ENCODE measurements around the gene NET1. TPM values are rescaled to one million over a fixed set of nuclear protein-coding genes. Genes with fewer than 3 reads are reported as not detected.

The NET1 gene
- total RNA-seq, result 103 TPM

DNA sequence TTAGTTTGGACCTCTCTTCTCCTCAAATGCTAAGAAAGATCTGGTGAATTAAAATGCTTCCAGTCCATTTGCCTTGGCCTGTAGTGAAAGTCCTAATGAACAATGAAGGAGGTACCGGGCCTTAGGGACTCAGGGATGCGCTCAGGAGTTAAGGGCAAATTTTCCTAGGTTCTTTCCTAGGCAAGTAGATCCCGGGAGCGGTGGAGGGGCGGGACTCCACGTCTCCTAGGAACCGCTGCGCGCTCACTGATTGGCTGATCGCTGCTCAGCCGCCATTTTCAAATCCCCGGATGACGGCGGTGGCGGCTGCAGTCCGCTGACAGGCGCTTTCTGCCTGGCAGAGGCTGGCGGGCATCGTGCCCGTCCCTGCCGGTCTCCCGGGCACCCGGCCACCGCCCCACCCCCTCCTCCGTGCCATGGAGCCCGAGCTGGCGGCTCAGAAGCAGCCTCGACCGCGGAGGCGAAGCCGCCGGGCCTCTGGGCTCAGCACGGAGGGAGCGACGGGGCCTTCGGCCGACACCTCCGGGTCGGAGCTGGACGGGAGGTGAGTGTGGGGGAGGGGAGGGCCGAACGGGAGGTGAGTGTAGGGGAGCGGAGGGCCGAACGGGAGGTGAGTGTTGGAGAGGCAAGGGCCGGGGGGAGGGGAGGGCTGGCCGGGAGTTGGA lies at the start of gene NET1:
Gene NET1, plus strand, starts transcription at position 281 of the 665 bp plus-strand sequence. Its CDS starts 136 bp downstream, at position 417.
- H3K27me3 ChIP-seq, result no peaks in the 10 kb centered on the region
- H3K4me1 ChIP-seq, result peaks cover 10% of the 10 kb centered on the region
- peak; percentile 29 to 69 for TF ChIP-seq POLR2AphosphoS5 (IDR thresholded peaks at IDR 0.05; ENCODE audit: insufficient read depth in 1 of 2, low read depth in 1 of 2)
- no peak for TF ChIP-seq CTCF (IDR thresholded peaks at IDR 0.05)
- TF ChIP-seq POLR2A (IDR thresholded peaks at IDR 0.05), result no peak
- H3K27ac ChIP-seq, result peak within 1 kb of the TSS; percentile 72
- H3K36me3 ChIP-seq, result no peaks in the 10 kb centered on the region
- DNase-seq (ENCODE audit: extremely low spot score in 2 of 2), result no peak
- intact Hi-C loops (cut with DNase I), result no loop called here
- peak within 1 kb of the TSS; percentile 62 to 74 for H3K4me3 ChIP-seq
- H3K9me3 ChIP-seq, result no peaks in the 10 kb centered on the region

GRCh38 chr10:5362873-5363272 lies 49.5 kb upstream of the NET1 start:
- no peaks in the 10 kb centered on the region for H3K27me3 ChIP-seq
- no peak overlapping the region for H3K4me3 ChIP-seq
- H3K9me3 ChIP-seq, result no peaks in the 10 kb centered on the region
- TF ChIP-seq POLR2AphosphoS5 (IDR thresholded peaks at IDR 0.05; ENCODE audit: insufficient read depth in 1 of 2, low read depth in 1 of 2) (no peak), CTCF (IDR thresholded peaks at IDR 0.05) (no peak), POLR2A (IDR thresholded peaks at IDR 0.05) (no peak)
- no peaks in the 10 kb centered on the region for H3K4me1 ChIP-seq
- no peak for DNase-seq (ENCODE audit: extremely low spot score in 2 of 2)
- H3K27ac ChIP-seq, result no peak overlapping the region
- H3K36me3 ChIP-seq, result no peaks in the 10 kb centered on the region
- intact Hi-C loops (cut with DNase I), result no loop called here

DNA sequence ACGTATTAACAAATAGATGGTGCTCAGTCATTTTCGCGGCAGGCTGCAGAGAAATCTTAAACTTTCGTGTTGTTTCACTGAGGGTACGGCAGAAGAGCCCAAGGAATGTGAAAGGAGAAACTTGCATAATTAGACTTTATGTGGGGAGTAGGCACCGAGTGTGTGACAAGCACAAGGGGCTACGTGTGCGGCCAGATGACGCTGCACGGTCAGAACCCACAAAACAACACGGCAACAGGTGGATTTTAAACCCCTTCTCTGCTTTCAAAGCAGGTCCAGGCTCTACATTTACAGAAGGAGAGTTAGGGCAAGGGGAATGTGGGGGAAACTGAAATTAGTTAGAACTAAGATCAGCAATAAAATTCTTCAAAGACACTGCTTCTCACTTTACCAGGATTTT lies 48.0 kb upstream of the NET1 start:
- Histone ChIP-seq H3K36me3 (no peaks in the 10 kb centered on the region), H3K4me1 (no peaks in the 10 kb centered on the region), H3K9me3 (no peaks in the 10 kb centered on the region), H3K27ac (no peak overlapping the region), H3K4me3 (no peak overlapping the region), H3K27me3 (no peaks in the 10 kb centered on the region)
- intact Hi-C loops (cut with DNase I), result no loop called here
- no peak for DNase-seq (ENCODE audit: extremely low spot score in 2 of 2)
- TF ChIP-seq POLR2A (IDR thresholded peaks at IDR 0.05), result no peak
- no peak for TF ChIP-seq CTCF (IDR thresholded peaks at IDR 0.05)
- TF ChIP-seq POLR2AphosphoS5 (IDR thresholded peaks at IDR 0.05; ENCODE audit: insufficient read depth in 1 of 2, low read depth in 1 of 2), result no peak

DNA sequence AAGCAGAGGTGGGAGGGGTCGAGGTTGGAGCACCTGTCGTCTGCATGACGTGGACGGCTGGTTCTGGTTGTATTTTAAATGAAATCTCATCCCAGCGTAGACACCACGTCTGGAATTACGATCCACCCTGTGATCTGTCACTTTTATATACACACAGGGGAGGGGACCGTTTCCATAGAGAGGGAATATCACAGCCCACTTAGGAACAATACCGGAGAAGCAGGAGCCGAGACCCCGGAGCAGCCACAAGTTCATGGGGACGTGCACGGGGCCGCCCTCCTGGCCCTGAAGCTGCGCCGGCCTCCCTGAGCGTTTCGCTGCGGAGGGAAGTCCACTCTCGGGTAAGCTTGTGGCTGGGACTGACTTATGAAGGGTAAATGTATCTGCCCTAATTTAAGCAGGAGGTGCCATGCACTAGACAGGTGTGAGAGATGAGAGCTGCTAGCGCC lies 47.4 kb upstream of the NET1 start, which contains the start of gene UCN3:
Gene UCN3, plus strand, starts transcription at position 77 of the 449 bp plus-strand sequence. CDS start 8,755 bp downstream, outside the sequence.
- DNase-seq (ENCODE audit: extremely low spot score in 2 of 2), result no peak
- Histone ChIP-seq H3K9me3 (no peaks in the 10 kb centered on the region), H3K27me3 (no peaks in the 10 kb centered on the region), H3K27ac (no peak within 1 kb of the TSS), H3K4me1 (no peaks in the 10 kb centered on the region), H3K36me3 (no peaks in the 10 kb centered on the region), H3K4me3 (no peak within 1 kb of the TSS)
- TF ChIP-seq POLR2A (IDR thresholded peaks at IDR 0.05) (no peak), CTCF (IDR thresholded peaks at IDR 0.05) (no peak), POLR2AphosphoS5 (IDR thresholded peaks at IDR 0.05; ENCODE audit: insufficient read depth in 1 of 2, low read depth in 1 of 2) (no peak)
- intact Hi-C loops (cut with DNase I), result no loop called here

DNA sequence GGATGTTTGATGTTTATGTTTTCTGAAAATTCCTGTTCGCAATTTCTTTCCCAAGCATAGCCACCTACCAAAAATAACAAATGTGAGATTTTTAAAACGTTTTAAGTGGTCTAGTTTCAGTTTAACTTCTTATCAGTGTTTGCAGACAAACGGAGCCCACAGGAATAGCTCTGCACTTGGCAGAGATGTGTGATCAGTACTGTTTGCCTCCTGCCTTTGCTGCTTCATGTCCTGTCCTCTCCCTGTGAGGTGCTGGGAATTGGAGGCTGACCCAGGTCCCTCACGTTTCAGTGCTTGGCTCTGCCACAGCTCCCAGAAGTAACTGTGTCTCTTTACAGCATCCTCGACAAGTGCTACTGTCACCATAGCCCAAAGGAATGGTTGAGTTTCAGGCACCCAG lies 46.4 kb upstream of the NET1 start:
- no peaks in the 10 kb centered on the region for H3K4me1 ChIP-seq
- no peaks in the 10 kb centered on the region for H3K36me3 ChIP-seq
- DNase-seq (ENCODE audit: extremely low spot score in 2 of 2), result no peak
- intact Hi-C loops (cut with DNase I), result no loop called here
- no peak overlapping the region for H3K27ac ChIP-seq
- no peaks in the 10 kb centered on the region for H3K27me3 ChIP-seq
- H3K4me3 ChIP-seq, result no peak overlapping the region
- TF ChIP-seq POLR2A (IDR thresholded peaks at IDR 0.05) (no peak), CTCF (IDR thresholded peaks at IDR 0.05) (no peak), POLR2AphosphoS5 (IDR thresholded peaks at IDR 0.05; ENCODE audit: insufficient read depth in 1 of 2, low read depth in 1 of 2) (no peak)
- no peaks in the 10 kb centered on the region for H3K9me3 ChIP-seq
